ENCODE measurements around the gene LSP1. TPM values are rescaled to one million over a fixed set of nuclear protein-coding genes. Genes with fewer than 3 reads are reported as not detected.

The LSP1 gene
- polyA plus RNA-seq, 1 donor from 2014 or later: not detected

DNA sequence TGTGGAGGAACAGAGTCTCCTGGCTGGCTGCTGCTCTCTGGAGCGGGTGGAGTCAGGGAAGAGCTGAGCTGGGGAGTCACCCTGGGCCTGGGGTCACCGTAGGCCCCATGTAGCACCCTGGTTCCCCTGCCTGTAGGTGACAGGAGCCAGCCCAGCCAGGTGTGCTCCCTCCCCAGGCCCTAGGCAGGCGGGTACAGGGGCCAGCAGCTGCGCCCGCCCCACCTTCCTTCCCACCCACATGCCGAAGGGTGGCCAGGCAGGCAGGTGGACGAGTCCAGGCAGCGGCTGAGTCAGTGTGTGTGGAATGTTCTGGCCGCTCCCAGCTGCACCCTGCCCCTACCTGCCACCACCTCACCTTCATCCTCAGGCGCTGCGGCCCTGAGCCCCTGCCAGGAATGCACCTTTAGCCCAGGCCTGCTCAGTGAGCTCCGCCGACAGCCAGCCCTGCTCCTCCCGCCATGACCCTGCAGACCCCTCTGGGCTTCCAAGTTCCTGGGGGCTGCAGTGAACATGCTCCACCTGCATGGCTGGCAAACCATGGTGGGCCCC lies 18.7 kb upstream of the LSP1 start:
- Histone ChIP-seq H3K79me2 (replicated peaks; ENCODE audit: insufficient read depth, low read length) (no peaks in the 10 kb centered on the region), H4K20me1 (ENCODE audit: insufficient read depth) (no peaks in the 10 kb centered on the region), H3K9me2 (ENCODE audit: insufficient read depth, low read length) (no peaks in the 10 kb centered on the region), H3F3A (ENCODE audit: insufficient read depth, low read length, poor library complexity, severe bottlenecking) (no peaks in the 10 kb centered on the region), H3K27me3 (ENCODE audit: insufficient read depth, low read depth, low read length) (no peaks in the 10 kb centered on the region), H3K4me2 (ENCODE audit: low read length) (no peak overlapping the region), H2AFZ (ENCODE audit: low read depth, low read length) (no peak overlapping the region), H3K4me3 (ENCODE audit: low read length) (no peak overlapping the region), H3K27ac (ENCODE audit: low read length) (no peak overlapping the region), H3K9me3 (ENCODE audit: low read length) (no peaks in the 10 kb centered on the region), H3K9ac (ENCODE audit: low read length) (no peak overlapping the region), H3K36me3 (ENCODE audit: insufficient read depth, low read length) (no peaks in the 10 kb centered on the region)
- TF ChIP-seq EP300 (conservative IDR thresholded peaks at IDR 0.05; ENCODE audit: poor library complexity, severe bottlenecking) (no peak), RAD21 (conservative IDR thresholded peaks at IDR 0.05) (no peak), EZH2 (IDR thresholded peaks at IDR 0.05; ENCODE audit: borderline replicate concordance, insufficient read depth, low read length, poor library complexity, severe bottlenecking) (no peak), MXI1 (conservative IDR thresholded peaks at IDR 0.05; ENCODE audit: poor library complexity, severe bottlenecking) (no peak), POLR2AphosphoS5 (IDR thresholded peaks at IDR 0.05) (no peak), TAF1 (IDR thresholded peaks at IDR 0.05; ENCODE audit: low read depth) (no peak)
- TF ChIP-seq, protein P1, sequence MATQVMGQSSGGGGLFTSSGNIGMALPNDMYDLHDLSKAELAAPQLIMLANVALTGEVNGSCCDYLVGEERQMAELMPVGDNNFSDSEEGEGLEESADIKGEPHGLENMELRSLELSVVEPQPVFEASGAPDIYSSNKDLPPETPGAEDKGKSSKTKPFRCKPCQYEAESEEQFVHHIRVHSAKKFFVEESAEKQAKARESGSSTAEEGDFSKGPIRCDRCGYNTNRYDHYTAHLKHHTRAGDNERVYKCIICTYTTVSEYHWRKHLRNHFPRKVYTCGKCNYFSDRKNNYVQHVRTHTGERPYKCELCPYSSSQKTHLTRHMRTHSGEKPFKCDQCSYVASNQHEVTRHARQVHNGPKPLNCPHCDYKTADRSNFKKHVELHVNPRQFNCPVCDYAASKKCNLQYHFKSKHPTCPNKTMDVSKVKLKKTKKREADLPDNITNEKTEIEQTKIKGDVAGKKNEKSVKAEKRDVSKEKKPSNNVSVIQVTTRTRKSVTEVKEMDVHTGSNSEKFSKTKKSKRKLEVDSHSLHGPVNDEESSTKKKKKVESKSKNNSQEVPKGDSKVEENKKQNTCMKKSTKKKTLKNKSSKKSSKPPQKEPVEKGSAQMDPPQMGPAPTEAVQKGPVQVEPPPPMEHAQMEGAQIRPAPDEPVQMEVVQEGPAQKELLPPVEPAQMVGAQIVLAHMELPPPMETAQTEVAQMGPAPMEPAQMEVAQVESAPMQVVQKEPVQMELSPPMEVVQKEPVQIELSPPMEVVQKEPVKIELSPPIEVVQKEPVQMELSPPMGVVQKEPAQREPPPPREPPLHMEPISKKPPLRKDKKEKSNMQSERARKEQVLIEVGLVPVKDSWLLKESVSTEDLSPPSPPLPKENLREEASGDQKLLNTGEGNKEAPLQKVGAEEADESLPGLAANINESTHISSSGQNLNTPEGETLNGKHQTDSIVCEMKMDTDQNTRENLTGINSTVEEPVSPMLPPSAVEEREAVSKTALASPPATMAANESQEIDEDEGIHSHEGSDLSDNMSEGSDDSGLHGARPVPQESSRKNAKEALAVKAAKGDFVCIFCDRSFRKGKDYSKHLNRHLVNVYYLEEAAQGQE (IDR thresholded peaks at IDR 0.05; ENCODE audit: borderline replicate concordance): no peak
- TF ChIP-seq, protein P2, sequence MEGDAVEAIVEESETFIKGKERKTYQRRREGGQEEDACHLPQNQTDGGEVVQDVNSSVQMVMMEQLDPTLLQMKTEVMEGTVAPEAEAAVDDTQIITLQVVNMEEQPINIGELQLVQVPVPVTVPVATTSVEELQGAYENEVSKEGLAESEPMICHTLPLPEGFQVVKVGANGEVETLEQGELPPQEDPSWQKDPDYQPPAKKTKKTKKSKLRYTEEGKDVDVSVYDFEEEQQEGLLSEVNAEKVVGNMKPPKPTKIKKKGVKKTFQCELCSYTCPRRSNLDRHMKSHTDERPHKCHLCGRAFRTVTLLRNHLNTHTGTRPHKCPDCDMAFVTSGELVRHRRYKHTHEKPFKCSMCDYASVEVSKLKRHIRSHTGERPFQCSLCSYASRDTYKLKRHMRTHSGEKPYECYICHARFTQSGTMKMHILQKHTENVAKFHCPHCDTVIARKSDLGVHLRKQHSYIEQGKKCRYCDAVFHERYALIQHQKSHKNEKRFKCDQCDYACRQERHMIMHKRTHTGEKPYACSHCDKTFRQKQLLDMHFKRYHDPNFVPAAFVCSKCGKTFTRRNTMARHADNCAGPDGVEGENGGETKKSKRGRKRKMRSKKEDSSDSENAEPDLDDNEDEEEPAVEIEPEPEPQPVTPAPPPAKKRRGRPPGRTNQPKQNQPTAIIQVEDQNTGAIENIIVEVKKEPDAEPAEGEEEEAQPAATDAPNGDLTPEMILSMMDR (IDR thresholded peaks at IDR 0.05; ENCODE audit: poor library complexity, severe bottlenecking): no peak

DNA sequence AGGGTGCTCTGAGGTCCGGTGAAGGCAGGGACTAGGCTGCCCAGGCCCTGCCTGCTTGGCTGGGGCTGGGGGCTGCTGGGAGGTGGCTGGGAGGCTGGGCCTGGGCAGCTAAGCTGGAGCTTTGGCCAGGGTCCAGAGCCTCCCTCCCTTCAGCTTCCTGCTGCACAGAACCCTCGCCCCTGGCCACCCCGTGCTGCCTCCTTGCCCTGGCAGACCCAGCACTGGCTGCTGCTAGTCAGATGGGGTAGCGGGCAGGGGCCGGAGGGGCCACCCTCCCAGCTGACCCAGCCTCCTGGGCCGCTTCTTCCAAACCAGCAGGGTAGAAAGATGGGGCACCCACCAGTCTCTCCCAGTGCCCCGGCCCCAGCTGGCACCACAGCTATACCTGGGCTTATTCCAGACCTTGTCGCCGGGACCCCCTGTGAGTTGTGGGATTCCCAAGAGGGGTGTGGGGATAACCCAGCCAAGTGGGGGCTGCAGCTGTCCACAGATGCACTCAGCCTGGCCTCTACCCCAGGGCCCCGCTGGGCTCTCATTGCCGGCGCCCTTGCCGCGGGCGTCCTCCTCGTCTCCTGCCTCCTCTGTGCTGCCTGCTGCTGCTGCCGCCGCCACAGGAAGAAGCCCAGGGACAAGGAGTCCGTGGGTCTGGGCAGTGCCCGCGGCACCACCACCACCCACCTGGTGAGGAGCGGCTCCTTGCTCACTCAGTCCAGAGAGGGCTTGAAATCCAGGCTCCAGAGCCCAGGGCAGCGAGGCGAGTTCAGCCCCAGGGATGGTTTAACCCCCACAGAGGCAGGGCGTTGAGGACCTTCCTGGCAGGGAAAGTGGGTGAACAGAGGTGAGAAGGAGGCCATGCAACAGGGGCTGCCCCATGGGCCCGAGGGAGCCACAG lies 17.9 kb upstream of the LSP1 start, which contains the start of gene SYT8:
Gene SYT8 (plus strand): TSS at position 212 of the 892 bp plus-strand sequence. CDS start 116 bp downstream, at position 328.
- Histone ChIP-seq H3K9me2 (ENCODE audit: insufficient read depth, low read length) (no peaks in the 10 kb centered on the region), H2AFZ (ENCODE audit: low read depth, low read length) (no peak within 1 kb of the TSS), H3K9ac (ENCODE audit: low read length) (no peak within 1 kb of the TSS), H3K27ac (ENCODE audit: low read length) (no peak within 1 kb of the TSS), H3K27me3 (ENCODE audit: insufficient read depth, low read depth, low read length) (no peaks in the 10 kb centered on the region), H4K20me1 (ENCODE audit: insufficient read depth) (no peaks in the 10 kb centered on the region), H3K9me3 (ENCODE audit: low read length) (no peaks in the 10 kb centered on the region), H3F3A (ENCODE audit: insufficient read depth, low read length, poor library complexity, severe bottlenecking) (no peaks in the 10 kb centered on the region), H3K4me2 (ENCODE audit: low read length) (no peak within 1 kb of the TSS), H3K36me3 (ENCODE audit: insufficient read depth, low read length) (no peaks in the 10 kb centered on the region), H3K79me2 (replicated peaks; ENCODE audit: insufficient read depth, low read length) (no peaks in the 10 kb centered on the region), H3K4me3 (ENCODE audit: low read length) (no peak within 1 kb of the TSS)
- TF ChIP-seq SMC3 (conservative IDR thresholded peaks at IDR 0.05; ENCODE audit: poor library complexity) (no peak), POLR2AphosphoS5 (IDR thresholded peaks at IDR 0.05) (no peak), RAD21 (conservative IDR thresholded peaks at IDR 0.05) (no peak), EZH2 (IDR thresholded peaks at IDR 0.05; ENCODE audit: borderline replicate concordance, insufficient read depth, low read length, poor library complexity, severe bottlenecking) (no peak), EP300 (conservative IDR thresholded peaks at IDR 0.05; ENCODE audit: poor library complexity, severe bottlenecking) (no peak), TAF1 (IDR thresholded peaks at IDR 0.05; ENCODE audit: low read depth) (no peak)
- TF ChIP-seq, protein P1 (IDR thresholded peaks at IDR 0.05; ENCODE audit: borderline replicate concordance): no peak

Data from neural cell (in vitro differentiated cells).